A673 (cell line): ENCODE measurements around the gene STARD7. TPM values are rescaled to one million over a fixed set of nuclear protein-coding genes. Genes with fewer than 3 reads are reported as not detected.
A peak's percentile ranks its signal among the peaks of the same experiment; 100 is the strongest.
"Not testable (repeated sequence)": the region's sequence is repeated elsewhere in the genome, so short reads cannot be mapped to it uniquely, and the experiment has no call there.

Experiments used
- Bru-seq: library from RNA; stranded (reverse); fragments of 400-500 nt; gene quantifications from one replicate; lab custom pipeline; 2021; lab: Mats Ljungman, UMichigan
- BruChase-seq, 2 experiments: library from RNA; stranded (reverse); fragments of 400-500 nt; gene quantifications; one replicate each; lab custom pipeline; 2021; lab: Mats Ljungman, UMichigan
- BruUV-seq: library from RNA; stranded (reverse); fragments of 400-500 nt; replicated peaks from 2 replicates; lab custom pipeline; 2021; lab: Mats Ljungman, UMichigan
- CTCF ChIA-PET: fragments of 300-600 bp; sonication (Branson Sonifier 250); formaldehyde crosslinking; loops from one replicate; lab custom pipeline; 2022; ENCODE audit warnings: antibody characterized with exemption; lab: Charles Lee
- POLR2A ChIA-PET: fragments of 300-600 bp; sonication (Branson Sonifier 250); formaldehyde crosslinking; loops from one replicate; lab custom pipeline; 2022; ENCODE audit warnings: antibody characterized with exemption; ENCODE audit not compliant: low non-redundant PET; lab: Charles Lee
- DNase-seq: peaks from one replicate; pipeline ENCODE4 v3.0.0-alpha.2; 2015; ENCODE audit warnings: low spot score
- H3K27ac ChIP-seq: fragments of 200-600 bp; sonication (generic); 2 replicates; pipeline ENCODE4 v1.5.1; 2016; ENCODE audit warnings: mixed run types, low read depth, mild to moderate bottlenecking, mixed read lengths, antibody characterized with exemption, low read length; ENCODE audit not compliant: poor library complexity, severe bottlenecking
- H3K27me3 ChIP-seq: fragments of 200-600 bp; sonication (generic); replicated peaks from 2 replicates; pipeline ENCODE4 v1.6.1; 2017; ENCODE audit warnings: mixed run types, low read depth, mild to moderate bottlenecking, mixed read lengths, antibody characterized with exemption, low read length; ENCODE audit not compliant: insufficient read depth, poor library complexity
- H3K36me3 ChIP-seq: fragments of 200-600 bp; sonication (generic); 2 replicates; pipeline ENCODE4 v1.6.1; 2016; ENCODE audit warnings: mixed run types, mild to moderate bottlenecking, mixed read lengths, antibody characterized with exemption, low read length; ENCODE audit not compliant: insufficient read depth, poor library complexity, severe bottlenecking
- H3K4me1 ChIP-seq: fragments of 200-600 bp; sonication (generic); 2 replicates; pipeline ENCODE4 v1.6.1; 2017; ENCODE audit warnings: mixed run types, mild to moderate bottlenecking, mixed read lengths, antibody characterized with exemption, low read length; ENCODE audit not compliant: insufficient read depth, poor library complexity, severe bottlenecking
- H3K4me3 ChIP-seq: fragments of 200-600 bp; sonication (generic); 2 replicates; pipeline ENCODE4 v1.5.1; 2016; ENCODE audit warnings: low read depth, mixed run types, mild to moderate bottlenecking, mixed read lengths, low read length; ENCODE audit not compliant: poor library complexity, severe bottlenecking
- H3K9me3 ChIP-seq: fragments of 200-600 bp; sonication (generic); 2 replicates; pipeline ENCODE4 v1.6.1; 2016; ENCODE audit warnings: mixed run types, low read depth, mild to moderate bottlenecking, mixed read lengths, antibody characterized with exemption, low read length; ENCODE audit not compliant: poor library complexity, severe bottlenecking
- CTCF ChIP-seq: fragments of 300-800, 200-600 bp; sonication (generic); conservative IDR thresholded peaks from 2 replicates; pipeline ENCODE4 v1.5.1; 2017; ENCODE audit warnings: low read depth, mild to moderate bottlenecking, antibody characterized with exemption, low read length, moderate library complexity, mixed read lengths
- EZH2 ChIP-seq: fragments of 200-600 bp; sonication (generic); IDR thresholded peaks from 2 replicates; pipeline ENCODE4 v1.6.1; 2017; ENCODE audit warnings: borderline replicate concordance, low read depth, mild to moderate bottlenecking, mixed read lengths, antibody characterized with exemption, low read length; ENCODE audit not compliant: poor library complexity, severe bottlenecking
- intact Hi-C: fragments of 100-400 bp; cut with micrococcal nuclease; formaldehyde crosslinking; loops from one replicate; pipeline ENCODE4 v1.10.0; 2022; ENCODE audit not compliant: unreplicated experiment
- long read RNA-seq: library from polyadenylated mRNA; stranded (forward); transcript quantifications from one replicate; pipeline ENCODE4 v2.0.0, GENCODE V29; 2022
- total RNA-seq: library from RNA; stranded (reverse); gene quantifications from 2 replicates; pipeline ENCODE4 v1.2.3, GENCODE V29; 2021

The STARD7 gene
- 189 and 201 TPM in 2 replicates for total RNA-seq
- Bru-seq, nascent RNA = percentile 96 among the genes with signal in this experiment
- BruChase-seq, experiment 1, labeled RNA remaining after a 2-hour chase = percentile 97 among the genes with signal in this experiment
- percentile 99 among the genes with signal in this experiment for BruChase-seq, experiment 2, labeled RNA remaining after a 6-hour chase
- long read RNA-seq, transcript STARD7-201 (8 exons, 3,368 nt) = major isoform, 615 of 698 reads
- long read RNA-seq, partial matches to known transcripts = 10 of 698 reads
- long read RNA-seq, other reads (novel, unspliced or antisense) = 71 of 698 reads

DNA sequence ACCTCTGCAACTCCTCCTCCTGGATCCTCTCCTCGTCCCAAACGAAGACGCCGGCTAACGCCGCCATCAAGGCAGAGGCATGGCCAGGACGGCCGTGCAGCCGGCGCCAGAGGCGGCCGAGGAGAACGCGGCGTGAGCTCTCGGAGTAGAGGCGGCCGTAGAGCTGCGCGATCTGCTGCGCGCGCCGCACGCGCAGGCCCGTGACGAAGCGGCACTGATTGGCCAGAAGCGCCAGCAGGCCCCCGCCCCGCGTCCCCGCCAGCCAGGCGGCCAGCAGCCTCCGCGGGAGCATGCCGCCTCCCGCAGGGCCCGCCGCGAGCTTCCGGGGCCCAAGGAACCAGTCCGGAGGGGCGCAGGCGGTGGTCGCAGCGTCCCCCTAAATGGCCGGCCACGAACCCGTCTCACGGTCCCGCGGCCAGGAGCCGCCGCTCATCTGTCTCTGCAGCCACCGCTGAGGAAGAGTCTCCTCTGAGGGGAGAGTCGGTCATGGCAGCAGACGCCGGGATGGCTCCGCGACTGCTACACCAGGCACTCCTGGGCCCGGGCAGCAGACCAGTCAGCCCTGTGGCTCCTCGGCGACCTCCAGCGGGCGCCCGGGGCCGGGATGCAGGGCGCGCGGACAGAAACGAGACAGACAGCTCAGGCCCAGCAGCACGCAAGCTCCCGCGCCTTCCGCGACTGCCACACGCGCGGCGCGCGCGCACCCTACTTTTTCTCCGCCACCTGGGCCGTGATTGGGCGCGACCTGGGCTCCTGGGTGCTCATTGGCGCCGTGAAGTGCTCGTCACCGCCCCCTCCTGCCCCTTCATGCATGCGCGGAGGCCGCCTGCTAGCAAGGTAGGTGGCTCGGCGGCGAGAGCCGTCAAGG is at the start of gene STARD7:
STARD7 (minus strand) TSS at position 685 of the 868 bp plus-strand sequence; CDS start at position 292, 393 bp downstream.
- BruUV-seq = no TSS peak
- DNase-seq = peak; percentile 98
- Histone ChIP-seq H3K27me3 (no peaks in the 10 kb centered on the region), H3K4me3 (peak within 1 kb of the TSS; percentile 80), H3K9me3 (no peaks in the 10 kb centered on the region), H3K4me1 (peaks cover 21% of the 10 kb centered on the region), H3K27ac (peak within 1 kb of the TSS; percentile 85), H3K36me3 (no peaks in the 10 kb centered on the region)
- no peak for TF ChIP-seq CTCF
- TF ChIP-seq EZH2 = no peak
- ChIA-PET POLR2A (no interaction called here), CTCF (interaction anchor here (0.6 to 1.1 kb wide), 3 partner anchors 26 to 91 kb away, joined by 3 to 5 read pairs (median 3); no protein-coding TSS in a partner anchor)
- intact Hi-C loops = loop anchor here (5.0 kb wide), 1 partner anchor 59 kb away; the partner anchor contains the start of genes CIAO1 and TMEM127

- H3K27me3 ChIP-seq, H3K27ac ChIP-seq, H3K9me3 ChIP-seq, H3K4me3 ChIP-seq, POLR2A ChIA-PET, intact Hi-C loops, CTCF ChIA-PET, DNase-seq, BruUV-seq, H3K4me1 ChIP-seq: not testable (repeated sequence)
- H3K36me3 ChIP-seq = peaks cover 11% of the 10 kb centered on the region
Measured at GRCh38 chr2:96257744-96258143, 49.1 kb upstream of the STARD7 start.

- no peak for DNase-seq
- intact Hi-C loops = no loop called here
- no peaks in the 10 kb centered on the region for H3K9me3 ChIP-seq
- BruUV-seq = no TSS peak
- TF ChIP-seq EZH2 (no peak), CTCF (no peak)
- ChIA-PET CTCF (no interaction called here), POLR2A (no interaction called here)
- no peaks in the 10 kb centered on the region for H3K4me1 ChIP-seq
- H3K27me3 ChIP-seq = no peaks in the 10 kb centered on the region
- H3K4me3 ChIP-seq = no peak overlapping the region
- H3K27ac ChIP-seq = no peak overlapping the region
- H3K36me3 ChIP-seq = peaks cover 11% of the 10 kb centered on the region
Measured at GRCh38 chr2:96256611-96257113, 48.0 kb upstream of the STARD7 start.
